Neural progenitor cell (in vitro differentiated cells): ENCODE results near the gene OOSP3.

Experiments used
- CTCF ChIP-seq: fragments of 200-600 bp; sonication (generic); IDR thresholded peaks from 2 replicates; pipeline ENCODE4 v1.5.1; 2017; ENCODE audit warnings: antibody characterized with exemption, mild to moderate bottlenecking
- EZH2 ChIP-seq: fragments of 200-600 bp; sonication (generic); IDR thresholded peaks from 2 replicates; pipeline ENCODE4 v1.6.1; 2017; ENCODE audit warnings: antibody characterized with exemption, mild to moderate bottlenecking, moderate library complexity
- EZH2phosphoT487 ChIP-seq: fragments of 200-600 bp; sonication (generic); IDR thresholded peaks from 2 replicates; pipeline ENCODE4 v1.6.1; 2017; ENCODE audit warnings: antibody characterized with exemption

GRCh38 chr11:59941091-59941490, 62.5 kb downstream of the OOSP3 start:
- TF ChIP-seq CTCF: no peak
- no peak for TF ChIP-seq EZH2phosphoT487
- no peak for TF ChIP-seq EZH2
